Right cardiac atrium (tissue), 5 donors: Measurements from ENCODE around the gene ADAMTS3. TPM values are rescaled to one million over a fixed set of nuclear protein-coding genes. Genes with fewer than 3 reads are reported as not detected.

Source experiments
- ATAC-seq, 2 donors: fragments of 200-7000 bp; cut with Tn5 transposase; one replicate each; pipeline versions ENCODE4 v1.8.0 to v1.9.1; 2020; ENCODE audit warnings: moderate library complexity in 2 of 2, mild to moderate bottlenecking in 1 of 2
- DNase-seq, 3 donors: peaks; one replicate each; pipeline ENCODE4 v3.0.0-alpha.2; 2020
- H3K27ac ChIP-seq: one replicate; pipeline ENCODE4 v1.5.1; 2013; ENCODE audit warnings: mild to moderate bottlenecking, low read length, control low read depth, moderate library complexity
- H3K27me3 ChIP-seq: one replicate; pipeline ENCODE4 v1.6.1; 2013; ENCODE audit not compliant: control insufficient read depth, insufficient read depth
- H3K4me1 ChIP-seq: one replicate; pipeline ENCODE4 v1.6.1; 2013; ENCODE audit warnings: low read length; ENCODE audit not compliant: control insufficient read depth, insufficient read depth
- H3K4me3 ChIP-seq: one replicate; pipeline ENCODE4 v1.5.1; 2013; ENCODE audit warnings: low read length, control low read depth
- H3K9me3 ChIP-seq: one replicate; pipeline ENCODE4 v1.6.1; 2013; ENCODE audit warnings: low read length; ENCODE audit not compliant: control insufficient read depth
- WGBS: extraction: QIAGEN DNeasy Blood & Tissue Kit; methylation state at CpG from one replicate; pipeline ENCODE4 v1.1.7; 2013; 5-methylcytosine and 5-hydroxymethylcytosine counted together
- intact Hi-C, 4 donors: fragments of 100-400 bp; cut with DNase I; formaldehyde crosslinking; loops; one replicate each; pipeline versions ENCODE4 v1.11.0 to v1.14.0; 2022 to 2023
- polyA plus RNA-seq: library from polyadenylated mRNA; stranded (reverse); fragments of 200-250 nt; gene quantifications from one replicate; pipeline ENCODE4 v1.2.3, GENCODE V29; 2013
- total RNA-seq, 4 donors: library from RNA; stranded (reverse); fragmentation: NEBNext Ultra II Directional; extraction: Animal tissue kit (Norgen Biotek cat#: 25700); gene quantifications; one replicate each; pipeline ENCODE4 v1.2.1, GENCODE V29; 2021
- donor health status: healthy with polysubstance abuse.
- donor health status: DM: no; HTN: yes; CAD: no.
- donor health status: DM: no; HTN: no; CAD: no.
- donor health status: DM: no; HTN: yes; CAD: no; lungs with severe emphysema.
- donor health status: DM: yes; HTN: yes; CAD: no.

The ADAMTS3 gene
- total and polyA plus RNA-seq, 5 donors, result 0.70 to 2.4 (median 2.1) TPM

GRCh38 chr4:72295966-72296557 lies 273.0 kb downstream of the ADAMTS3 start:
- intact Hi-C loops, result loop anchor here in 1 of 4 donors (10.0 kb wide), 1 partner anchor 169 kb away; no protein-coding TSS in a partner anchor
- Histone ChIP-seq H3K27ac (no peak overlapping the region), H3K27me3 (no peaks in the 10 kb centered on the region), H3K4me3 (no peak overlapping the region), H3K4me1 (no peaks in the 10 kb centered on the region), H3K9me3 (no peaks in the 10 kb centered on the region)
- 15% methylated on average over 5 of the region's 5 CpGs for WGBS
- no peak for DNase-seq
- peak; percentile 66 to 80 for ATAC-seq

- 94% methylated on average over 9 of the region's 9 CpGs for WGBS
These were observed 278.3 kb downstream of the ADAMTS3 start for GRCh38 chr4:72290737-72291136.

GRCh38 chr4:72286910-72287309 lies 282.1 kb downstream of the ADAMTS3 start:
- no peak for DNase-seq
- 90% methylated on average over 2 of the region's 2 CpGs for WGBS
- Histone ChIP-seq H3K9me3 (no peaks in the 10 kb centered on the region), H3K4me3 (no peak overlapping the region), H3K27ac (no peak overlapping the region), H3K4me1 (no peaks in the 10 kb centered on the region), H3K27me3 (no peaks in the 10 kb centered on the region)
- intact Hi-C loops, result no loop called here
- ATAC-seq, result no peak

More at GRCh38 chr4:72290737-72291136, 278.3 kb downstream of the ADAMTS3 start:
- DNase-seq (no peak), ATAC-seq (no peak)
- Histone ChIP-seq H3K4me1 (no peaks in the 10 kb centered on the region), H3K9me3 (no peaks in the 10 kb centered on the region), H3K4me3 (no peak overlapping the region), H3K27ac (no peak overlapping the region), H3K27me3 (no peaks in the 10 kb centered on the region)
- intact Hi-C loops, result loop anchor here in 1 of 4 donors (10.0 kb wide), 1 partner anchor 174 kb away; no protein-coding TSS in a partner anchor

GRCh38 chr4:72286185-72286584 lies 282.8 kb downstream of the ADAMTS3 start:
- Histone ChIP-seq H3K4me1 (no peaks in the 10 kb centered on the region), H3K4me3 (no peak overlapping the region), H3K27ac (no peak overlapping the region), H3K9me3 (no peaks in the 10 kb centered on the region), H3K27me3 (no peaks in the 10 kb centered on the region)
- intact Hi-C loops, result no loop called here
- 84% methylated on average over 1 of the region's 1 CpG for WGBS
- no peak for DNase-seq
- no peak for ATAC-seq

- DNase-seq, result no peak
- Histone ChIP-seq H3K4me3 (no peak overlapping the region), H3K9me3 (no peaks in the 10 kb centered on the region), H3K27ac (no peak overlapping the region), H3K27me3 (no peaks in the 10 kb centered on the region), H3K4me1 (no peaks in the 10 kb centered on the region)
- intact Hi-C loops, result no loop called here
- WGBS, result 94% methylated on average over 3 of the region's 3 CpGs
- no peak for ATAC-seq
These were observed 285.7 kb downstream of the ADAMTS3 start for GRCh38 chr4:72283357-72283756.

GRCh38 chr4:72280252-72280651 lies 288.8 kb downstream of the ADAMTS3 start:
- H3K27ac ChIP-seq, result no peak overlapping the region
- H3K27me3 ChIP-seq, result no peaks in the 10 kb centered on the region
- H3K4me3 ChIP-seq, result no peak overlapping the region
- no peaks in the 10 kb centered on the region for H3K9me3 ChIP-seq
- H3K4me1 ChIP-seq, result no peaks in the 10 kb centered on the region
- WGBS, result 95% methylated on average over 3 of the region's 3 CpGs
- intact Hi-C loops, result no loop called here
- DNase-seq, result no peak
- ATAC-seq, result no peak

- Histone ChIP-seq H3K9me3 (no peaks in the 10 kb centered on the region), H3K4me3 (no peak overlapping the region), H3K27me3 (no peaks in the 10 kb centered on the region), H3K27ac (no peak overlapping the region), H3K4me1 (no peaks in the 10 kb centered on the region)
- intact Hi-C loops, result no loop called here
- ATAC-seq, result no peak
- 80% methylated on average over 1 of the region's 1 CpG for WGBS
- no peak for DNase-seq
These were observed 293.6 kb downstream of the ADAMTS3 start for GRCh38 chr4:72275381-72275780.

- Histone ChIP-seq H3K4me1 (no peaks in the 10 kb centered on the region), H3K27me3 (no peaks in the 10 kb centered on the region), H3K27ac (no peak overlapping the region), H3K4me3 (no peak overlapping the region), H3K9me3 (no peaks in the 10 kb centered on the region)
- no peak for ATAC-seq
- 80% methylated on average over 3 of the region's 3 CpGs for WGBS
- DNase-seq, result no peak
- intact Hi-C loops, result no loop called here
These were observed 294.8 kb downstream of the ADAMTS3 start for GRCh38 chr4:72274251-72274650.

GRCh38 chr4:72255269-72255668 lies 313.8 kb downstream of the ADAMTS3 start:
- Histone ChIP-seq H3K27me3 (no peaks in the 10 kb centered on the region), H3K9me3 (no peaks in the 10 kb centered on the region), H3K4me1 (no peaks in the 10 kb centered on the region), H3K4me3 (no peak overlapping the region), H3K27ac (no peak overlapping the region)
- ATAC-seq (no peak), DNase-seq (no peak)
- WGBS, result 76% methylated on average over 1 of the region's 1 CpG
- intact Hi-C loops, result no loop called here

- Histone ChIP-seq H3K4me3 (no peak overlapping the region), H3K9me3 (no peaks in the 10 kb centered on the region), H3K4me1 (no peaks in the 10 kb centered on the region), H3K27me3 (no peaks in the 10 kb centered on the region), H3K27ac (no peak overlapping the region)
- no peak for DNase-seq
- no peak for ATAC-seq
- WGBS, result 53% methylated on average over 3 of the region's 3 CpGs
- intact Hi-C loops, result no loop called here
These were observed 325.4 kb downstream of the ADAMTS3 start for GRCh38 chr4:72243641-72244040.

GRCh38 chr4:72239487-72240116 lies 329.4 kb downstream of the ADAMTS3 start:
- Histone ChIP-seq H3K27ac (no peak overlapping the region), H3K4me1 (no peaks in the 10 kb centered on the region), H3K9me3 (no peaks in the 10 kb centered on the region), H3K4me3 (no peak overlapping the region), H3K27me3 (no peaks in the 10 kb centered on the region)
- no peak for ATAC-seq
- DNase-seq, result no peak
- intact Hi-C loops, result no loop called here
